ENCODE results near the gene MYL6.

Gene MYL6

GRCh38 chr12:56186957-56187356, 28.8 kb downstream of the MYL6 start:
- TF ChIP-seq CTCF (IDR thresholded peaks at IDR 0.05; ENCODE audit: insufficient read depth, low read length), result no peak
- no peak for TF ChIP-seq SPI1 (IDR thresholded peaks at IDR 0.05; ENCODE audit: borderline replicate concordance, low read depth)
- no peak for TF ChIP-seq GABPA (IDR thresholded peaks at IDR 0.05; ENCODE audit: low read depth)
- TF ChIP-seq POLR2AphosphoS5 (IDR thresholded peaks at IDR 0.05; ENCODE audit: low read depth), result no peak
- no peak for TF ChIP-seq REST (IDR thresholded peaks at IDR 0.05; ENCODE audit: insufficient replicate concordance, low read depth)
- Histone ChIP-seq H3K4me3 (replicated peaks; ENCODE audit: insufficient read depth, low read length) (peak overlapping the region; percentile 86; the same call in 1 of the 2 replicates), H3K27me3 (ENCODE audit: insufficient read depth, poor library complexity, severe bottlenecking) (no peaks in the 10 kb centered on the region), H3K27ac (replicated peaks) (peak overlapping the region; percentile 18; the same call in 1 of the 2 replicates)
- peak in 1 of 2 experiments; percentile 28 for DNase-seq (ENCODE audit: low read depth in 1 of 2, low spot score in 1 of 2)

DNA sequence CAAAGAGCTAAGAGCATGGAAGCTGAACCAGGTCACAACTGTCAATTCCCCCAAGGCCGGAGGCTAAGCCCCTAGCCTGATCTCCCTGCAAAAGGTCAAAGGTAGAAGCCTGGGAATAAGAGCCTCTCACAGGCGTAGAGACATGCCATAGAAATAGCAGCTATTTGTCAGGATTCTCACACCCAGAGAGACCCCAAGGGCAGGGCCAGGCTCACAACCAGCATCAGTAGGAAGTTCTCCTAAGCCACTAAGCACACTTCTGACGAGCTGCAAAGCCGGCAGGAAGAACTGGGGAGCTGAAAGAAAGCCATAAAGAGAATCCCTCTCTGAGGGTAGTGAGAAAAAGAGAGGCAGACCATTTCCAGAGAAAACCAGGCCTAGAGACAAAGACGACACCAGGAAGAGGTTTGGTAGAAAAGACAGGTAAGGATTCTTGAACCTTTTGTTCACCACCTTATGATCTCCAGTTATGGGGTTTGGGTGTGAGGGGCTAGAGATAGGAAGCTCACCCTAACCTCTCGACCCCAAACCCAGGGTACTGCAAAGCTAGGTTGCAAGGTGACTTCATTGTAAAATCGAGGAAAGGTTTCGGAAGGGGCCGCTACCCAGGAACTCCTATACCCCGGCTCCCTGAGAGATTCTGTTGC, 30.1 kb downstream of the MYL6 start:
- H3K27me3 ChIP-seq (ENCODE audit: insufficient read depth, poor library complexity, severe bottlenecking), result no peaks in the 10 kb centered on the region
- TF ChIP-seq REST (IDR thresholded peaks at IDR 0.05; ENCODE audit: insufficient replicate concordance, low read depth) (no peak), CTCF (IDR thresholded peaks at IDR 0.05; ENCODE audit: insufficient read depth, low read length) (no peak), SPI1 (IDR thresholded peaks at IDR 0.05; ENCODE audit: borderline replicate concordance, low read depth) (no peak), POLR2AphosphoS5 (IDR thresholded peaks at IDR 0.05; ENCODE audit: low read depth) (no peak), GABPA (IDR thresholded peaks at IDR 0.05; ENCODE audit: low read depth) (no peak)
- H3K4me3 ChIP-seq (replicated peaks; ENCODE audit: insufficient read depth, low read length), result peak overlapping the region; percentile 86
- H3K27ac ChIP-seq (replicated peaks), result peak overlapping the region; percentile 78
- DNase-seq (ENCODE audit: low read depth in 1 of 2, low spot score in 1 of 2), result peak in 1 of 2 experiments; percentile 30

GRCh38 chr12:56188778-56189098, 30.6 kb downstream of the MYL6 start:
- H3K27ac ChIP-seq (replicated peaks), result peak overlapping the region; percentile 78
- peak overlapping the region; percentile 86 for H3K4me3 ChIP-seq (replicated peaks; ENCODE audit: insufficient read depth, low read length)
- no peak for TF ChIP-seq SPI1 (IDR thresholded peaks at IDR 0.05; ENCODE audit: borderline replicate concordance, low read depth)
- no peak for TF ChIP-seq CTCF (IDR thresholded peaks at IDR 0.05; ENCODE audit: insufficient read depth, low read length)
- TF ChIP-seq GABPA (IDR thresholded peaks at IDR 0.05; ENCODE audit: low read depth), result no peak
- TF ChIP-seq POLR2AphosphoS5 (IDR thresholded peaks at IDR 0.05; ENCODE audit: low read depth), result no peak
- no peak for TF ChIP-seq REST (IDR thresholded peaks at IDR 0.05; ENCODE audit: insufficient replicate concordance, low read depth)
- DNase-seq (ENCODE audit: low read depth in 1 of 2, low spot score in 1 of 2), result no peak
- no peaks in the 10 kb centered on the region for H3K27me3 ChIP-seq (ENCODE audit: insufficient read depth, poor library complexity, severe bottlenecking)

All from HL-60 (cell line).